ENCODE data around the gene ZNF362.

GRCh38 chr1:33271666-33272505 is 15.6 kb downstream of the ZNF362 start:
- no peak for TF ChIP-seq EZH2 (IDR thresholded peaks at IDR 0.05; ENCODE audit: insufficient read depth, poor library complexity, severe bottlenecking)
- no peak for TF ChIP-seq EZH2phosphoT487 (IDR thresholded peaks at IDR 0.05; ENCODE audit: insufficient read depth, low read depth)
